Measurements from ENCODE around the gene ECT2L. TPM values are rescaled to one million over a fixed set of nuclear protein-coding genes. Genes with fewer than 3 reads are reported as not detected.

Gene ECT2L
- total and polyA plus RNA-seq, 2 donors (not counting 3 experiments of a cell fraction or from before 2014, with no cell fraction given) = not detected

DNA sequence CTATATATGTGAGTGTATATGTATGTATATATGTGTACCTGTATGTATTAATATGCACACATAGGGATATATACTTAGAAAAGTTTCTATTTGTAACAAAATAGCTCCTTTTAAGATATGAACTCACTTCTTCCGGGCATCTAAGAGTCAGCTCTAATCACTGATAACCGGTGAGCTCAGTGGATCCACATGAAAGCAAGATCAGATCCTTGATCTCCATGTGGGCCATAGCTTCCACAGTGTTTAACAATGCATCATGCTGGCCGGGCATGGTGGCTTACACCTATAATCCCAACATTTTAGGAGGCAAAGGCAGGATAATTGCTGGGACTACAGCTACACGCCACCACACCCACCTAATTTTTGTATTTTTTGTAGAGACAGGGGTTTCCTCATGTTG, 52.6 kb downstream of the ECT2L start:
- dilution Hi-C loops (cut with MboI; ENCODE audit: extremely low pct_ligation_motif_present, low sequenced_read_pairs) (no loop called here), intact Hi-C loops (cut with micrococcal nuclease) (no loop called here)
- Histone ChIP-seq H3K27me3 (ENCODE audit: control insufficient read depth in 2 of 2, insufficient read depth in 2 of 2, low read length in 2 of 2) (peaks cover 0 to 2% of the 10 kb centered on the region in 2 experiments), H3K4me3 (replicated peaks in 1 of 3; ENCODE audit: insufficient read depth in 1 of 3, low read depth in 1 of 3, low read length in 3 of 3) (no peak overlapping the region), H3K9me1 (replicated peaks; ENCODE audit: control insufficient read depth, extremely low read depth, insufficient read depth, low read length) (no peaks in the 10 kb centered on the region), H3K9me3 (replicated peaks; ENCODE audit: control insufficient read depth, insufficient read depth, low read length) (no peaks in the 10 kb centered on the region), H2AFZ (ENCODE audit: low read depth, low read length) (no peak overlapping the region), H3K36me3 (ENCODE audit: control insufficient read depth in 2 of 2, extremely low read depth in 1 of 2, insufficient read depth in 2 of 2, low read length in 2 of 2) (no peaks in the 10 kb centered on the region), H3K9ac (replicated peaks; ENCODE audit: extremely low read depth, insufficient read depth, low read length) (no peak overlapping the region), H3K79me2 (ENCODE audit: control insufficient read depth, insufficient read depth, low read length) (no peaks in the 10 kb centered on the region), H3K27ac (ENCODE audit: insufficient read depth, low read depth, low read length) (no peak overlapping the region), H3K4me2 (ENCODE audit: insufficient read depth, low read length) (no peak overlapping the region), H3K4me1 (ENCODE audit: control insufficient read depth, extremely low read depth, insufficient read depth, low read length) (no peaks in the 10 kb centered on the region), H4K20me1 (replicated peaks; ENCODE audit: control insufficient read depth, extremely low read depth, insufficient read depth, low read length) (no peaks in the 10 kb centered on the region)
- no TSS peak for BruUV-seq (replicated peaks)
- CTCF ChIA-PET = no interaction called here
- TF ChIP-seq, protein P1, sequence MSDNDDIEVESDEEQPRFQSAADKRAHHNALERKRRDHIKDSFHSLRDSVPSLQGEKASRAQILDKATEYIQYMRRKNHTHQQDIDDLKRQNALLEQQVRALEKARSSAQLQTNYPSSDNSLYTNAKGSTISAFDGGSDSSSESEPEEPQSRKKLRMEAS (IDR thresholded peaks at IDR 0.05; ENCODE audit: insufficient read depth, insufficient read length) = no peak
- TF ChIP-seq POLR2AphosphoS5 (IDR thresholded peaks at IDR 0.05; ENCODE audit: insufficient read depth, low read depth, low read length) (no peak), POLR2A (IDR thresholded peaks at IDR 0.05; ENCODE audit: low read depth, low read length) (no peak), GATA2 (IDR thresholded peaks at IDR 0.05; ENCODE audit: insufficient read depth, insufficient read length, low read depth, low read length) (no peak), JUN (IDR thresholded peaks at IDR 0.05; ENCODE audit: borderline replicate concordance, insufficient read depth, insufficient read length, low read depth) (no peak), CTCF (IDR thresholded peaks at IDR 0.05; ENCODE audit: extremely low read depth in 1 of 2, insufficient read depth in 1 of 2, low read depth in 1 of 2, low read length in 2 of 2) (no peak)
- POLR2A ChIA-PET = no interaction called here
- FAIRE-seq (no peak), DNase-seq (ENCODE audit: low read depth, low spot score) (no peak)

All from endothelial cell of umbilical vein (primary cell).